AG04450 (cell line): ENCODE data around the gene PLCL1. TPM values are rescaled to one million over a fixed set of nuclear protein-coding genes. Genes with fewer than 3 reads are reported as not detected.

Experiments
- CTCF ChIA-PET: fragments of 300-600, 350-600 bp; formaldehyde crosslinking; extraction: SDS; loops from one replicate; lab custom pipeline; 2022; ENCODE audit warnings: antibody characterized with exemption, inconsistent platforms; lab: Charles Lee
- POLR2A ChIA-PET: fragments of 350-600 bp; formaldehyde crosslinking; extraction: SDS; loops from one replicate; lab custom pipeline; 2021; ENCODE audit warnings: antibody characterized with exemption, inconsistent platforms; lab: Yijun Ruan, JAX
- DNase-seq: peaks from one replicate; pipeline ENCODE4 v3.0.0-alpha.2; 2011; ENCODE audit warnings: low read depth, low spot score
- H3K27ac ChIP-seq: one replicate; pipeline ENCODE4 v1.5.1; 2012; ENCODE audit warnings: low read depth, low read length, control low read depth
- H3K27me3 ChIP-seq: one replicate; pipeline ENCODE4 v1.6.0; 2012; ENCODE audit warnings: low read length; ENCODE audit not compliant: control insufficient read depth, insufficient read depth
- H3K4me3 ChIP-seq: 2 replicates; pipeline ENCODE4 v1.5.1; 2011; ENCODE audit warnings: mild to moderate bottlenecking, low read depth, low read length, control low read depth
- H3K9me3 ChIP-seq: 2 replicates; pipeline ENCODE4 v1.5.1; 2012; ENCODE audit warnings: low read length; ENCODE audit not compliant: control insufficient read depth, insufficient read depth
- polyA plus RNA-seq: library from polyadenylated mRNA; depleted of rRNA; stranded (reverse); fragments of >200 nt; gene quantifications from 2 replicates; pipeline ENCODE4 v1.2.3, GENCODE V29; 2011
- TF ChIP-seq, protein P1 (sequence below): IDR thresholded peaks from 2 replicates; pipeline ENCODE4 v1.5.1; 2011; ENCODE audit warnings: low read depth, low read length, control low read depth, inconsistent platforms

The PLCL1 gene
- polyA plus RNA-seq, 1 experiment = 0.43 TPM

DNA sequence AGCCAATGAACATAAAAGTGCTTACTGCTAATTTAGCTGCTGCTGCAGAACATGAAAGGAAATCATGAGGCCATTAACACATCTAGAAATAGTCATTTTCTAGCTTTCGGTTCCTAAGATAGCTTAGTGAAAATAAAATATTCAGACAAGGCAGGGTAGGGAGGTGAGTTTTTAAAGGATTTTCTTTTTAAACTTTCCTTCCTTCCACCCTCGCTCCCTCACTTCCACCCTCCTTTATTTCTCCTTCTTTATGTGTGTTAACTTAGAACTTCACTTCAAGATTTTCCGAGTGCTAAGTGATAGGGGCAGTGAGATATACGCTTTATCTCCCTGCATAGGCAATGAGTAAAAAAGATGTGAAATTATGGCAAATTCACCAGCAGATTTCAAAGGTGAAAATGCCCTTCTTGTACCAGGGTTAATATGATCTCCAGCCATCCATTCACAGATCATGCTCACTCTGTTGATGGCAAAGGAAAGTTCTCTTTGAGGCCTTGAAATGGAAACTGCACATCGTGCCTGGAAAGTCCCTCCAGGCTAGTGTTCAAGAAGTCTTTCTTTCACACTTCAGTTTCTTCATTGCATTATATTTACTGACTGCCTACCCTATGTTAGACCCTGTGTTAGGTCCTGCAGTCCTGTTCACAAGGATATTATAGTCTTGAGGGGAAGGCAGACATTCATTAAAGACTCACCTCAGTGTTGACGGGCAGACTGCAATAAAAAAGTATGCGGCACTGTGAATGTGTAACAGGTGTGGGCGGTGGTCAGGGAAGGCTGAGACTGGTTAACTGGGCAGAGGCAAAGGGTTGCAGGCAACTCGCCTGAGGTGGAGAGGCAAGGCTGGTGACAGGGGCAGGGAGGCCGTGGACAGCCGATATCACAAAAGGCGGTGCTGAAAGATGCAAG is 200.8 kb downstream of the PLCL1 start:
- CTCF ChIA-PET = interaction anchor here (0.5 to 1.0 kb wide), 2 partner anchors 122 to 203 kb away, joined by 3 to 4 read pairs; no protein-coding TSS in a partner anchor
- Histone ChIP-seq H3K9me3 (no peaks in the 10 kb centered on the region), H3K27ac (no peak overlapping the region), H3K27me3 (no peaks in the 10 kb centered on the region), H3K4me3 (no peak overlapping the region)
- no peak for DNase-seq
- TF ChIP-seq, protein P1, sequence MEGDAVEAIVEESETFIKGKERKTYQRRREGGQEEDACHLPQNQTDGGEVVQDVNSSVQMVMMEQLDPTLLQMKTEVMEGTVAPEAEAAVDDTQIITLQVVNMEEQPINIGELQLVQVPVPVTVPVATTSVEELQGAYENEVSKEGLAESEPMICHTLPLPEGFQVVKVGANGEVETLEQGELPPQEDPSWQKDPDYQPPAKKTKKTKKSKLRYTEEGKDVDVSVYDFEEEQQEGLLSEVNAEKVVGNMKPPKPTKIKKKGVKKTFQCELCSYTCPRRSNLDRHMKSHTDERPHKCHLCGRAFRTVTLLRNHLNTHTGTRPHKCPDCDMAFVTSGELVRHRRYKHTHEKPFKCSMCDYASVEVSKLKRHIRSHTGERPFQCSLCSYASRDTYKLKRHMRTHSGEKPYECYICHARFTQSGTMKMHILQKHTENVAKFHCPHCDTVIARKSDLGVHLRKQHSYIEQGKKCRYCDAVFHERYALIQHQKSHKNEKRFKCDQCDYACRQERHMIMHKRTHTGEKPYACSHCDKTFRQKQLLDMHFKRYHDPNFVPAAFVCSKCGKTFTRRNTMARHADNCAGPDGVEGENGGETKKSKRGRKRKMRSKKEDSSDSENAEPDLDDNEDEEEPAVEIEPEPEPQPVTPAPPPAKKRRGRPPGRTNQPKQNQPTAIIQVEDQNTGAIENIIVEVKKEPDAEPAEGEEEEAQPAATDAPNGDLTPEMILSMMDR = no peak
- POLR2A ChIA-PET = no interaction called here

DNA sequence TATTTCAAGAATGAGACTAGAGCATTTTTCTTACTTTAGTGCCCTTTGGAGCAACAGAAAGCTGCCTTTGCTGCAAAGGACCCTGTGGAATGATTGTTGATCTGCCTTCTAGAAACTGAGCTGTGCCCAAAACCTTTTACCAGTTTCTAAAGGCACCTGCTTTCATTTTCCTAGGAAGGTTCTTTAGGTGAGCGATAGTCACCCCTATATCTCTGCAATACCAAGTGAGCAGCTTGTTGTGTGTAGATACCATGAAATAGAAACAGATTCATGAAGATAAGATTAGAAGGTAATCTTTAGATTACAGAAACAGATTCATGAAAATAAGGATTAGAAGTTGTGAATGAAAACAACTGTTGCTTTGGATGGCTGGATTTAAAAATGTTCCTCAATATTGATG is 202.3 kb downstream of the PLCL1 start:
- POLR2A ChIA-PET = no interaction called here
- Histone ChIP-seq H3K27me3 (no peaks in the 10 kb centered on the region), H3K4me3 (no peak overlapping the region), H3K9me3 (no peaks in the 10 kb centered on the region), H3K27ac (no peak overlapping the region)
- no peak for DNase-seq
- CTCF ChIA-PET = interaction anchor here (0.7 kb wide), 1 partner anchor 243 kb away, joined by 3 read pairs; no protein-coding TSS in a partner anchor
- TF ChIP-seq, protein P1 = no peak

DNA sequence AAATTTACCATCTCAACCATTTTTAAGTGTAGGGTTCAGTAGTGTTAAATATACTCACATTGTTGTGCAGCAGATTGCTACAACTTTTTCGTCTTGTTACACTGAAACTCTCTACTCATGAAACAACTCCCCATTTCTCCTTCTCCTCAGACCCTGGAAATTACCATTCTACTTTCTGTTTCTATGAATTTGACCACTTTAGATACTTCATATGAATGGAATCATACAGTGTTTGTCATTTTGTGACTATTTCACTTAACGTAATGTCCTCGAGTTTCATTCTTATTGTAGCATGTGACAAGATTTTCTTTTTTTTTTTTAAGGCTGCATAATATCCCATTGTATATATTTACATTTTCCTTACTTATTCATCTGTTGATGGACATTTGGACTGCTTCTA is 203.8 kb downstream of the PLCL1 start:
- Histone ChIP-seq H3K27ac (no peak overlapping the region), H3K9me3 (no peaks in the 10 kb centered on the region; the same call in 1 of the 2 replicates), H3K4me3 (no peak overlapping the region), H3K27me3 (no peaks in the 10 kb centered on the region)
- TF ChIP-seq, protein P1 = no peak
- POLR2A ChIA-PET = no interaction called here
- CTCF ChIA-PET = no interaction called here
- no peak for DNase-seq

DNA sequence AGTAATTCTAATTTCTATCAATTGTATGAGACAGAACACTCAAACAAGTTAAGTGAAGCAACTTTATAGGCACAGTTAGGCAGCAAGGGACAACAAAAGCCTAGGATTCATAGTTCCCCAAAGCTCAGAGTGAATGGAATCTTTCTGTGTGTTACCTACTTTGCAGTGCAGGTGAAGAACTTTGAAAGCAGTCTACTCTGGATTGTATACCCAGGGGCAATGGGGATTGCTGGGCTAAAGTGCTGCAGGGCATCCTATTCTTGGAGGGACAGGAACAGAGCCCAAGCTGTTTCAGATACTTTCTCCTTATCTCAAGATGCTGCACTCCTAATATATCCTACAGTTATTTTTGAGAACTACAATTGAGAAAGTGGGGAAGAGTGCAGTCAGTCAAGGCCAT is 207.6 kb downstream of the PLCL1 start:
- DNase-seq = no peak
- no peaks in the 10 kb centered on the region for H3K27me3 ChIP-seq
- H3K27ac ChIP-seq = no peak overlapping the region
- no peak overlapping the region for H3K4me3 ChIP-seq
- ChIA-PET CTCF (no interaction called here), POLR2A (no interaction called here)
- no peaks in the 10 kb centered on the region; the same call in 1 of the 2 replicates for H3K9me3 ChIP-seq
- TF ChIP-seq, protein P1 = no peak

DNA sequence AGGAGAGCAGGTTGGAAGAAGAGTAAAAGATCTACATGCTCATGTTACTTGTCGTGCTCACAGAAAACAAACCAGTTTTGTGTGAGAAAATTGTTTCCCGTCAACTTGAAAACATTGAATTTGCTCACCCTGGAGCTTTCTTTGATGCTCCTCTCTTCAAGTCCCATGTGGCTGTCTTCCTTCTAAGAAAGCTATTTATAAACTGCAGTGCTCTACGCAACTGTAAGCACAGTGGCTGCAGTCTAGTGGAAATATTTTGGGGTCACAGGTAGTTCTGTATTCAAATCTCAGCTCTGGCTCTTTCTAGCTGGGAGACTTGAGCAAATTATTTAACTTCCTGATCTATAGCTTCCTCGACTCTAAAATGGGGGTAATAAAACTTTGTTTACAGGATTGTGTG is 211.8 kb downstream of the PLCL1 start:
- Histone ChIP-seq H3K27me3 (no peaks in the 10 kb centered on the region), H3K4me3 (no peak overlapping the region), H3K27ac (no peak overlapping the region), H3K9me3 (no peaks in the 10 kb centered on the region; the same call in 1 of the 2 replicates)
- no peak for DNase-seq
- POLR2A ChIA-PET = no interaction called here
- CTCF ChIA-PET = no interaction called here
- TF ChIP-seq, protein P1 = no peak
